AML-193 (cell line): ENCODE measurements around the gene SNTA1.
A peak's percentile ranks its signal among the peaks of the same experiment; 100 is the strongest.
"Not testable (repeated sequence)": the region's sequence is repeated elsewhere in the genome, so short reads cannot be mapped to it uniquely, and the experiment has no call there.

ENCODE experiments used
- DNase-seq, 2 experiments: peaks; one replicate each; lab custom pipeline; 2025; lab: John Stamatoyannopoulos, UW

SNTA1 gene

DNA sequence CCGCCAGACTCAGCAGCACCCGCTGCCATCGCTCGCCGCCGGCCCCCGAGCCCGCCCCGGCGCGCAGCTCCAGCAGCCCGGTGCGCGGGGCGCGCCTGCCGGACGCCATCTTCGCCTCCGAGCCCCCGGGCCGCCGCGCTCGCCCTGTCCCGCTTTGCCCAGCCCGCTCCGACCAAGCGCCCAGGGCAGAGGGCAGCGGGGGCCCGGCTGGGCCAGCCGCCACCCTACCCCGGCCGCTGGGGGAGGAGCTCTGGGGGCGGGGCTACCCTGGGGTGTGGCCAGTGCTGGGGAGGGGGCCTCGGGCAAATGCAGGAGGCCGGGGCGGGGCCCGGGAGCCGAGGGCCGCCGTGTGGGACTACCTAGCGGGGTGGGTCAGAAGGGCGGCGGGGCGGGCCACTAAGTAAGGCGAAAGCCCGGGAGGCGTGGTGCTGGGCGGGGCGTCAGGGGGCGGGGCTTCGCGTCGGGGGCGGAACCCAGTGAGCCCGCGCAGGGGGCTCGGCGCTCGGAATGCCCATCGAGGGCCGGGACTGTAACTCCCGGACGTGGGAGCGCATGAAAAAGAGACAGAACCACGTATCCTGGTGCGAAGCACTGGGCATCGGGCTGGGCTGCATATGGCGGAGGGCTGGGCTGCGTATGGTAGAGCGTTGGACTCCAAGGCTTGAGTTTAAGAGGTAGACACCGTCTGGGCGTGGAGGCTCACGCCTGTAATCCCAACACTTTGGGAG, at the start of gene SNTA1:
Gene SNTA1, minus strand, starts transcription at position 252 of the 728 bp plus-strand sequence. Its CDS starts 143 bp downstream, at position 109.
- DNase-seq: peak; percentile 73 to 74

- no peak for DNase-seq
These were observed 47.5 kb upstream of the SNTA1 start for GRCh38 chr20:33490934-33491656.

DNA sequence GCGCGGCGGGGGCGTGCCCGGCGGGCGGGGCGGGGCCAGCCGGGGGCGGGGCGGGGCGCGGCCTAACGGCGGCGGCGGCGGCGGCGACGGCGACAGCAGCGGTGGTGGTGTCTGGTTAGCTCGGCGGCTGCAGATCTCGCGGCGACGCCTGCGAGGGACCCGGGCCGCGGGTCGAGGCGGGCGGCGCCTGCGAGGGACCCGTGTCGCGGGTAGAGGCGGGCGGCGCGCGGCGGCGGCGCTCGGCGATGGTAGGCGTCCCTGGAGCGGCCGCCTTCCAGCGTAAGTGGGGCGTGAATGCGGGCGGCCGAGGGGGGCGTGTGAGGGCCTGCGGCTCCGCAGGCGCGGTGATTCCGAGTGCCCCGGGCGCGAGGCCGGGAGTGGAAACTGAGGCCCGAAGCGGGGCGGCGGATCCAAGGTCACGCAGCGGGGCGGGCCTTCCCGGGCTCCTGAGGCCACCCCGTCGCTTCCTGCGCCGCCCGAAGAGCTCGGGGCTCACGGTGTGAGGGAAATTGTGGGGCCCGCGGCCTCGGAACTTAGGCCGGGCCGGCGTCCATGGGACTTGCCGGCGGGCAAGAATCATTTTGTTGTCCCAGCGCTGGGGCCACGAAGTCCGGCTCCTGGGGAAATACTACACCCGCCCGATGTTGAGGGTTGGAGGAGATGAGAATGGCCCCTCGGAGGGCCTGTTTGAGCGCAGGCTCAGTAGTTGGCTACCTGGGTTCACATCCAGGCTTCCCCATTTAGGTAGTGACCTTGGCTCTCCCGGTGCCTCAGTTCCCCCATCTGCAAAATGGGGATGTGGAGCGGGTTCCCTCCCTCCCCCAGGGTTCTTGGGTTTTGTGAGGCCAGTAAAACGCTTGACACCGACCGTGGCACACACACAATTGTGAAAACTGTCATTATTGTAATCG, 46.7 kb upstream of the SNTA1 start, which contains the start of gene CBFA2T2:
Gene CBFA2T2, plus strand, starts transcription at position 74 of the 911 bp plus-strand sequence. Its CDS starts 172 bp downstream, at position 246.
- peak; percentile 22 to 56 for DNase-seq

- peak; percentile 91 to 92 for DNase-seq
These were observed 46.0 kb upstream of the SNTA1 start for GRCh38 chr20:33489495-33490022.

DNA sequence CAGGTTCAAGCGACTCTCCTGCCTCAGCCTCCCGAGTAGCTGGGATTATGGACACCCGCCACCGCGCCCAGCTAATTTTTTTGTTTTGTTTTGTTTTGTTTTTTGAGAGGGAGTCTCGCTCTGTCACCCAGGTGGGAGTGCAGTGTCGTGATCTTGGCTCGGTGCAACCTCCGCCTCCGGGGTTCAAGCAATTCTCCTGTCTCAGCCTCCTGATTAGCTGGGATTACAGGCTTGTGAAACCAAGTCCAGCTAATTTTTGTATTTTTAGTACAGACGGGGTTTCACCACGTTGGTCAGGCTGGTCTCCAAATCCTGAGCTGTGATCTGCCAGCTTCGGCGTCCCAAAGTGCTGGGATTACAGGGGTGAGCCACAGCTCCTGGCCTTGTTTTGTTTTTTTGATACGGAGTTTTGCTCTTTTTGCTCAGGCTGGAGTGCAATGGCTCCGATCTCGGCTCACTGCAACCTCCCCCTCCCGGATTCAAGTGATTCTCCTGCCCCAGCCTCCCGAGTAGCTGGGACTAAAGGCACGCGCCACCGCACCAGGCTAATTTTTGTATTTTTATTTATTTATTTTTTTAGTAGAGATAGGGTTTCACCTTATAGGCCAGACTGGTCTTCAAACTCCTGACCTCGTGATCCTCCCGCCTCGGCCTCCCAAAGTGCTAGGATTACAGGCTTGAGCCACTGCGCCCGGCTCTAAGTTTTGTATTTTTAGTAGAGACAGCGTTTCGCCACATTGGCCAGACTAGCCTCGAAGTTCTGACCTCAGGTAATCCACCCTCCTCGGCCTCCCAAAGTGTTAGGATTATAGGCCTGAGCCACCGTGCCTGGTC, 45.3 kb upstream of the SNTA1 start:
- not testable (repeated sequence) for DNase-seq

DNA sequence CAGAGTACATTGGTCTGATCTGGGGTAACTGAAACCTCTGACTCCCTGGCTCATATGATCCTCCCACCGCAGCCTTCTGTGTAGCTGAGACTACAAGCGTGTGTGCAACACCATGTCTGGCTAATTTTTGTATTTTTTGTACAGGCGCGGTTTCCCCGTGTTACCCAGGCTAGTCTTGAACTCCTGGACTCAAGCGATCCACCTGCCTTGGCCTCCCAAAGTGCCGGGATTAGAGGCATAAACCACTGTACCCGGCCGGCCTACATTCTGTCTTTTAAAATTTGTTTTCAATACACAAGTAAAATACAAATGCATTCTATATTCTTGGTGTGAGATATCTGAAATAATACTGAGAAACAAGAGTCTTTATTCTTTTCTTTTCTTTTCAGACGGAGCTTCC, 44.6 kb upstream of the SNTA1 start:
- DNase-seq: no peak

- not testable (repeated sequence) for DNase-seq
These were observed 39.6 kb upstream of the SNTA1 start for GRCh38 chr20:33483186-33483585.

- no peak for DNase-seq
These were observed 39.0 kb upstream of the SNTA1 start for GRCh38 chr20:33482581-33482980.

DNA sequence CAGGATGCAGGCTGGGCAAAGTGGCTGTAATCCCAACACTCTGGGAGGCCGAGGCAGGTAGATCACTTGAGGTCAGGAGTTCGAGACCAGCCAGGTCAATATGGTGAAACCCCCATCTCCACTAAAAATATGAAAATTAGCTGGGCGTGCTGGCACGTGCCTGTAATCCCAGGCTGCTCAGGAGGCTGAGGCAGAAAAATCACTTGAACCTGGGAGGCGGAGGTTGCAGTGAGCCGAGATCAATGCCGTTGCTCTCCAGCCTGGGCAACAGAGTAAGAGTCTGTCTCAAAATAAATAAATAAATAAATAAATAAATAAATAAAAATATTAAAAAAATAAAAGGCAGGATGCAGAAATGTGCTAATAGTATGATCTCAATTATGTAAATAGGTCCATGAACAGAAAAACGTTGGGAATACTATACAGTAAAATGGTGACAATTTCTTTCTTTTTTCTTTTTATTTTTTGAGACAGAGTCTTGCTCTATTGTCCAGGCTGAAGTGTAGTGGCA, 37.9 kb upstream of the SNTA1 start:
- DNase-seq: no peak

DNA sequence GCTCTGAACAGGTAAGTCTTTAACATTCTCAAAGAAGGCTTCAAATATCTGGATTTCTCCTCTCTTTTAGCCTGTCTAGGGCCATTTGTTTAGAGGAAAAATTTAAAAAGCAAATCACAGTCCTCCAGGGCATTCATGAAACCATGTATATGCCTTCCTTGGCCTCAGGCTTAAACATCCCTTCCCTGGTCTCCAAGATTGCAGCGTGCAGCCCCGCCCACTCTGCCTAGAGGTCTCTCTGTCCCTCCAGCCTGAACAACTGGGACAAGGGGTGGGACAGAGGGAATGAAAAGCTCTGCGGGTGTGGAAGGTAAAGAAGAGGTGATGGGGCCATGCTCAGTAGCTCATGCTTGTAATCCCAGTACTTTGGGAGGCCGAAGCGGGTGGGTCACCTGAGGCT, 36.5 kb upstream of the SNTA1 start:
- no peak for DNase-seq

DNA sequence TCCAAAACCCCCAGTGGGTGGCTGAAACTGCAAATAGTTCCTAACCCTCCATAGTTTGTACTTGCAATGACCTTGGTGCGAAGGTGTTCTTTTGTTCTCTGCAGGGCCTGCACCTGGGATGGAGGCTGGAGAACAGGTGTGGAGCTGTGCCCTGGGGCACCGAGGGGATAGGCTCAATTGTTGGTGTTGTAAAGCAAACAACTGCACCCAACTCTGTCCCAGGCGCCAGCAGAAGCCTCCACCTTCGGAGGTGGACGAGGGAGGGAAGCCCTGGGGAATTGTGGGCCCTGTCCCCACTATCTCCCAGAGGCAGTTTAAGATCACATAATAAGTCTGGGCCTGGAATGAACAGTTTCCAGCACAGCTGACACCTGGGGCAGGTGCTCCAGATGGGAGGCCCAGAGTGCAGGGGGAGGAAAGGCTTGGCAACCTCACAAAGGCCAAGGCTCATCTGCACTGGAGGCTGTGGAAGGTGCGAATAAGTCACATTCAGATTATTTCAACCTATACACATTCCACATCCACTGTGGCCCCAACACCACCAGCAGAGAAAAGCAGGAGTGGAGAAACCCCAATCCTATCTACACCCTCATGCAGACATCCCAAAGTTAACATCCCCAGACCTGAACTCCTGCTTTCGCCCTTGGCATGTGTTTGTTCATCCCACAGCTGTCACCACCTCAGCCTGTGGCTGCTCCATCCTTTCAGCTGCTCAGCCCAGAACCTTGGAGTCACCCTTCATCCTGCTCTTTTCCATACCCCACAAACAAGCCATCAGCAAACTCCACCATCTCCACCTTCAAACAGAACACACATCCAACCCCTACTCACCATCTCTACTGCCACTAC, 34.0 kb upstream of the SNTA1 start:
- no peak for DNase-seq

DNA sequence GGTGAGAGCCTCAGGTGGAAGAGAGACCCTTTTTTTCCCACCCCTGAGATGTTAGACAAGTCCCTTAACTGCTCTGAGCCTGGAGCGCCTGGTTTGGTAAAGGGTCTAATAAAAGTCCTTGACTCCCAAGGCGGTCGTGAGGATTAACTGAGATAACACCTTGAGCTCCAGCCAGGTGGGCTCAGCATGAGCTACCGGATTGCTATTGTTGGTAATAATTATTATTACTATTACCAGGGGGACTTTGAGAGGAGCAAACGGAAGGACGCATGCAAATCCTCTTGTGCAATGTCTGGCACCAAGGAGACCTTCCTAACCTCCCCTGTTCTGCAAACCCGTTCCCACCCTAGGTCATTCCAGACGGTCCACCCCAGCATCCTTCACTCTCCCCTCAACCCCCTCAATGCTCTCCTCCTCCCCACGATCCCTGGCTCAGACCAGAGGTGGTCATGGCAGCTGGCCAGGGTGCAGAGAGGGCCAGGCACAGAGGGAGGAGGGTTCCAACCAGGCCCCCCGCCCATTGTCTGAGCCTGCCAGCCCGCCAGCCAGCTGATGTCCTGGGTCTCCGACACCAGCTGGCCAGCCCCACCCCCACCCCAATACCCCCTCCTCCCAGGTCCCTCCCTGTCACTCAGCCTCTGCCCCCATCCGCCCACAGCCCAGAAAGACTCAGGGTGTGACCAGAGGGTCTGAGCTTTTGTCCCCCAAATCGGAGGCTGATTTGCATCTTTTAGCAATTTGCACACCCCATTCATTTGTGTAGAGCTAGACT, 32.0 kb upstream of the SNTA1 start:
- no peak for DNase-seq

DNA sequence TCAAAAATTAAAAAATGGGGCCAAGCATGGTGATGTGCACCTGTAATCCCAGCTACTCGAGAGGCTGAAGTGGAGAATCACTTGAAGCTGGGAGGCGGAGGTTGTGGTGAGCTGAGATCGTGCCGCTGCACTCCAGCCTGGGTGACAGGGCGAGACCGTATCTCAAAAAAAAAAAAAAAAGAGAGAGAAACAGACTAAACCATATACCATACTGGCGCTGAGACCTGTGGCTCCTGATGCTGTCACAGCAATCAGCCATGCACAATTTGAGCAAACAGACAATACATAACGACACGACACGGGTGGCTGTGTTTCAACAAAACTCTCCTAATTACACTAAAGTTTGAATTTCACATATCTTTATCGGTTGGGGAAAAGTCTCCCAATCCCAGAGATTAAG, 31.4 kb upstream of the SNTA1 start:
- no peak for DNase-seq

DNA sequence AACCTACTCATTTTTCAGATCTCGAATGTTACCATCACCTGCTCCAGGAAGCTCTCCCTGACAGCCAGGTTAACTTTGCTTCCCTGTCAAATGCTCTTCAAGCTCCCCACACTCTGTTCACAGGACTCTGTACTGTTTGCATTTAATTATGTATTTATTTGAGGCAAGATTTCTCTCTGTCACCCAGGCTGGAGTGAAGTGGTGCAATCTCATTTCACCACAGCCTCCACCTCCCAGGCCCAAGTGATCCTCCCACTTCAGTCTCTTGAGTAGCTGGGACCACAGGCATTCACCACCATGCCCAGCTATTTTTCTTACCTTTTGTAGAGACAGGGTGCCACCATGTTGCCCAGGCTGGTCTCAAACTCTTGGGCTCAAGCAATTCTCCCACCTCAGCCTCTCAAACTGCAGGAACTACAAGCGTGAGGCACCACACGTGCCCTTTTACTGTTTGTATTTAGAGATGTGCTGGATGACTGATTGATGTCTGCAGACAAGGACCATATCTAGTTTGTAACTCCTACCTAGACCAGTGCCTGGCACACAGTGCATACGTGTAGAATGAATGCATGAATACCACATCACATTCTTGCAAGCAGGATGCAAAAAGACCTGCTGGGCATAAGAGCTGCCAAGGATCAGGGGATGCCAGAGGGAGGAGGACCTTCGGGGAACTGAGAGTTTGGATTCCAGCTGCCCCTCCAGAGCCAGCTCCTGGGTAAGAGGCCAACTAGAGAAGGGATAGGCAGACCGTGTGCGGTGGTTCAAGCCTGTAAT, 30.7 kb upstream of the SNTA1 start:
- no peak for DNase-seq

- no peak for DNase-seq
These were observed 29.4 kb upstream of the SNTA1 start for GRCh38 chr20:33472868-33473435.

- DNase-seq: no peak
These were observed 27.3 kb upstream of the SNTA1 start for GRCh38 chr20:33470866-33471265.

DNA sequence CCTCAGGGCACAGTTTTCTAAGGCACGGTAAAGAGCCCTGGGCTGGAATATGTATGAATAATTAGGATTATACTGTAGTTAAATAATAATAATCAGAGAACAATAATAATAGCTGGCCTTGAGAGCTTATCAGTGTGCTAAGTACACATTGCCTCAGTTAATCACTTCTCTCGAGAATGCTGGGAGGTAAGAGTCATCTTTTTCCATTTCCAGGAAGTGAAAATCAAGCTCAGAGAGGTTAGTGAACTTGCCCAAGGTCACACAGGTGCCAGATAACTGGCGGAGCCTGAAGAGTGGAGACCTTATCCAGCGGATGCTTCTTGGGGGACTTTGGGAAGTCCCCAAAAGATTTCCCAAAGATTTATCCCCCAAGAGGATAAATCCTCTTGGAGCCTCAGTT, 26.9 kb upstream of the SNTA1 start:
- DNase-seq: no peak

GRCh38 chr20:33466303-33466646, 22.7 kb upstream of the SNTA1 start:
- DNase-seq: no peak
